Activated CD4-positive, alpha-beta T cell treated with anti-CD3 and anti-CD28 coated beads for 36 hours (primary cell): ENCODE measurements around the gene ARHGAP40. TPM values are rescaled to one million over a fixed set of nuclear protein-coding genes. Genes with fewer than 3 reads are reported as not detected.

Experiments used
- ATAC-seq: fragments of 200-7000 bp; cut with Tn5 transposase; one replicate; pipeline ENCODE4 v1.10.0; 2021; ENCODE audit warnings: mild to moderate bottlenecking, moderate library complexity
- CTCF ChIA-PET: fragments of 350-600 bp; sonication (Branson Sonifier 250); formaldehyde crosslinking; loops from one replicate; lab custom pipeline; 2021; ENCODE audit warnings: antibody characterized with exemption; lab: Charles Lee
- POLR2A ChIA-PET: fragments of 350-600 bp; sonication (Branson Sonifier 250); formaldehyde crosslinking; loops from one replicate; lab custom pipeline; 2021; ENCODE audit warnings: antibody characterized with exemption, inconsistent platforms; lab: Charles Lee
- DNase-seq: peaks from one replicate; pipeline ENCODE4 v3.0.0-alpha.2; 2020
- H3K27ac Mint-ChIP-seq: one replicate; pipeline ENCODE4 v1.8.0; 2021; ENCODE audit warnings: mixed read lengths
- H3K27me3 Mint-ChIP-seq: one replicate; pipeline ENCODE4 v1.8.0; 2021; ENCODE audit warnings: mixed read lengths
- H3K36me3 Mint-ChIP-seq: one replicate; pipeline ENCODE4 v1.8.0; 2021; ENCODE audit warnings: low read depth, mixed read lengths
- H3K4me1 Mint-ChIP-seq: one replicate; pipeline ENCODE4 v1.8.0; 2021; ENCODE audit warnings: mixed read lengths
- H3K4me3 Mint-ChIP-seq: one replicate; pipeline ENCODE4 v1.8.0; 2021; ENCODE audit warnings: mild to moderate bottlenecking, moderate library complexity, mixed read lengths
- H3K9me3 Mint-ChIP-seq: one replicate; pipeline ENCODE4 v1.8.0; 2021; ENCODE audit warnings: low read depth, mixed read lengths
- intact Hi-C, 2 experiments: fragments of 100-400 bp; cut with DNase I in 1 of 2; cut with micrococcal nuclease in 1 of 2; formaldehyde crosslinking; loops; one replicate each; pipeline versions ENCODE4 v1.14.2 to v1.15.1; 2022 to 2024; cut with DNase I, micrococcal nuclease
- total RNA-seq, 2 experiments: library from RNA; stranded (reverse); gene quantifications; one replicate each; pipeline ENCODE4 v1.2.3, GENCODE V29; 2021

The ARHGAP40 gene
- total RNA-seq, 2 experiments from 2014 or later, result not detected

- no peak for DNase-seq
- POLR2A ChIA-PET, result no interaction called here
- H3K9me3 Mint-ChIP-seq, result no peaks in the 10 kb centered on the region
- intact Hi-C loops, result no loop called here
- H3K27ac Mint-ChIP-seq, result no peak overlapping the region
- no peaks in the 10 kb centered on the region for H3K4me1 Mint-ChIP-seq
- peaks cover 33% of the 10 kb centered on the region for H3K27me3 Mint-ChIP-seq
- CTCF ChIA-PET, result interaction anchor here (0.8 kb wide), 1 partner anchor 9 kb away, joined by 3 read pairs; no protein-coding TSS in a partner anchor
- H3K4me3 Mint-ChIP-seq, result no peak overlapping the region
- no peaks in the 10 kb centered on the region for H3K36me3 Mint-ChIP-seq
- ATAC-seq, result no peak
These were observed 5.7 kb downstream of the ARHGAP40 start for GRCh38 chr20:38607351-38607750.

- ChIA-PET POLR2A (no interaction called here), CTCF (no interaction called here)
- H3K27ac Mint-ChIP-seq, result no peak overlapping the region
- intact Hi-C loops, result no loop called here
- no peaks in the 10 kb centered on the region for H3K36me3 Mint-ChIP-seq
- H3K27me3 Mint-ChIP-seq, result peaks cover 35% of the 10 kb centered on the region
- DNase-seq (no peak), ATAC-seq (no peak)
- no peak overlapping the region for H3K4me3 Mint-ChIP-seq
- H3K9me3 Mint-ChIP-seq, result no peaks in the 10 kb centered on the region
- no peaks in the 10 kb centered on the region for H3K4me1 Mint-ChIP-seq
These were observed 6.6 kb downstream of the ARHGAP40 start for GRCh38 chr20:38608188-38608587.

DNA sequence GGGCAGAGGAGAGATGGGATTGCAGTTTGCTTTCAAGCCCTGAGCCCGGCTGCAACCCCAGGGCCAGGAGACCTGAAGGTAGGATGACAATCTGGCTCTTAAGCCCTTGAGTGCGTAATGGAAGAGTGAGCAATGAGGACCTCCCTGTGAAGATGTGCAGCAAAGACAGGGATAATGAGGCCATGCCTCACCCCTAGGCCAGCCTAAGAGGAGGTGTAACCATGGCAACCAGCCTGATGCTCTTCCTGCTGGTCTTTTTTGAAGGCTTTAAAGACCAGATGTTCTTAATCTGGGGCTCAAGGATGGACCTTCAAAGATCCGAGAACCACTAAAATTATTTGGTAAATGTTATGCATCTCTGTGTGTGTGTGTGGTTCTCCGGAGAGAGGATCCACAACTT is 8.2 kb downstream of the ARHGAP40 start:
- H3K27me3 Mint-ChIP-seq, result peaks cover 28% of the 10 kb centered on the region
- ChIA-PET POLR2A (no interaction called here), CTCF (interaction anchor here (0.6 kb wide), 1 partner anchor 20 kb away, joined by 3 read pairs; no protein-coding TSS in a partner anchor)
- no peak for ATAC-seq
- no peaks in the 10 kb centered on the region for H3K36me3 Mint-ChIP-seq
- H3K9me3 Mint-ChIP-seq, result no peaks in the 10 kb centered on the region
- H3K4me1 Mint-ChIP-seq, result no peaks in the 10 kb centered on the region
- no peak overlapping the region for H3K27ac Mint-ChIP-seq
- intact Hi-C loops, result no loop called here
- no peak for DNase-seq
- H3K4me3 Mint-ChIP-seq, result no peak overlapping the region

- no peaks in the 10 kb centered on the region for H3K4me1 Mint-ChIP-seq
- POLR2A ChIA-PET, result no interaction called here
- intact Hi-C loops, result no loop called here
These were observed 8.9 kb downstream of the ARHGAP40 start for GRCh38 chr20:38610521-38610920.

GRCh38 chr20:38612751-38613515 is 11.3 kb downstream of the ARHGAP40 start:
- no peak overlapping the region for H3K4me3 Mint-ChIP-seq
- intact Hi-C loops, result no loop called here
- CTCF ChIA-PET, result interaction anchor here (1.2 kb wide), 1 partner anchor 10 kb away, joined by 5 read pairs; no protein-coding TSS in a partner anchor
- no peak overlapping the region for H3K27ac Mint-ChIP-seq
- POLR2A ChIA-PET, result no interaction called here
- H3K27me3 Mint-ChIP-seq, result peaks cover 18% of the 10 kb centered on the region
- H3K4me1 Mint-ChIP-seq, result no peaks in the 10 kb centered on the region
- H3K36me3 Mint-ChIP-seq, result no peaks in the 10 kb centered on the region
- no peaks in the 10 kb centered on the region for H3K9me3 Mint-ChIP-seq
- DNase-seq (no peak), ATAC-seq (no peak)

More at GRCh38 chr20:38610521-38610920, 8.9 kb downstream of the ARHGAP40 start:
- no peak overlapping the region for H3K4me3 Mint-ChIP-seq
- CTCF ChIA-PET, result interaction anchor here (0.6 kb wide), 1 partner anchor 21 kb away, joined by 3 read pairs; no protein-coding TSS in a partner anchor
- H3K36me3 Mint-ChIP-seq, result no peaks in the 10 kb centered on the region
- H3K27ac Mint-ChIP-seq, result no peak overlapping the region
- ATAC-seq (no peak), DNase-seq (no peak)
- H3K9me3 Mint-ChIP-seq, result no peaks in the 10 kb centered on the region
- peaks cover 26% of the 10 kb centered on the region for H3K27me3 Mint-ChIP-seq

DNA sequence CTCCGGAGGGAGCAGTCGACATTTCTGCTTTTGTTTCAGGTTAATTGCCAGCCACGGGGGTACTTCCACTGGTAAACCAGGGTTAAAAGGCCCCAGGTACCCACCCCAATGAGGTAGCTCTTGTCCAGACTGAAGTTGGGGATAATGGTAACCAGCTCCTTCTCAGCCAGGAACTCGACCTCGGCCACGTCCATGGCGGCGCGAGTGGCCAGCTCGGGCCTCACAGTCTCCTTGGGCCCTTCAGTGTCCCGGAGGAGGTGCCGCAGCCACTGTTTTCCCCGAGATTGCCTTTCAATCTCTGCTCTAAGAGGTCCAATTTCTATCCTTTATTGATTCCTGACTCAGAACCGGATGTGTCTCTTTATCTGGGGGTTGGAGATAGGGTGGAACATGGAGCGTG is 13.7 kb downstream of the ARHGAP40 start:
- ChIA-PET POLR2A (no interaction called here), CTCF (no interaction called here)
- Mint-ChIP-seq H3K27ac (no peak overlapping the region), H3K4me3 (no peak overlapping the region), H3K36me3 (no peaks in the 10 kb centered on the region), H3K27me3 (peaks cover 24% of the 10 kb centered on the region), H3K4me1 (no peaks in the 10 kb centered on the region), H3K9me3 (no peaks in the 10 kb centered on the region)
- no peak for ATAC-seq
- no peak for DNase-seq
- intact Hi-C loops, result no loop called here

DNA sequence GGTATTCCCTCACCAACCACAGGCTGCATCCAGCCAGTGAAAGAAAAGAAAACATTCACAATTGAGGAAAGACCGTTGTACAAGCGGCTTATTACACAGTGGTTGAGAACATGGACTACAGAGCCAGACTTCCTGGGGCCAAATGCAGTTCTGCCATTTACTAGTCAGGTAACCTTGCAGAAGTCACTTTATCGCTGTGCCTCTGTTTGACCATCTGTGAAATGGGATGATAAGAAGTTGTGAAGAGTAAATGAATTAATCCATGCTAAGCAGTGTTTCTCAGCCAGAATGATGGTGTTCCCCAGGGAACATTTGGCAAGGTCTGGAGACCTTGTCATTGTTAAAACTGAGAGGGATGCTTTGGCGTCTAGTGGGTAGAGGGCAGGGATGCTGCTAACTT is 14.8 kb downstream of the ARHGAP40 start:
- peaks cover 25% of the 10 kb centered on the region for H3K27me3 Mint-ChIP-seq
- no peak for DNase-seq
- intact Hi-C loops, result no loop called here
- H3K27ac Mint-ChIP-seq, result no peak overlapping the region
- H3K36me3 Mint-ChIP-seq, result no peaks in the 10 kb centered on the region
- no peak overlapping the region for H3K4me3 Mint-ChIP-seq
- no peak for ATAC-seq
- ChIA-PET POLR2A (interaction anchor here (0.5 kb wide), 1 partner anchor 22 kb away, joined by 3 read pairs; no protein-coding TSS in a partner anchor), CTCF (no interaction called here)
- no peaks in the 10 kb centered on the region for H3K9me3 Mint-ChIP-seq
- no peaks in the 10 kb centered on the region for H3K4me1 Mint-ChIP-seq

DNA sequence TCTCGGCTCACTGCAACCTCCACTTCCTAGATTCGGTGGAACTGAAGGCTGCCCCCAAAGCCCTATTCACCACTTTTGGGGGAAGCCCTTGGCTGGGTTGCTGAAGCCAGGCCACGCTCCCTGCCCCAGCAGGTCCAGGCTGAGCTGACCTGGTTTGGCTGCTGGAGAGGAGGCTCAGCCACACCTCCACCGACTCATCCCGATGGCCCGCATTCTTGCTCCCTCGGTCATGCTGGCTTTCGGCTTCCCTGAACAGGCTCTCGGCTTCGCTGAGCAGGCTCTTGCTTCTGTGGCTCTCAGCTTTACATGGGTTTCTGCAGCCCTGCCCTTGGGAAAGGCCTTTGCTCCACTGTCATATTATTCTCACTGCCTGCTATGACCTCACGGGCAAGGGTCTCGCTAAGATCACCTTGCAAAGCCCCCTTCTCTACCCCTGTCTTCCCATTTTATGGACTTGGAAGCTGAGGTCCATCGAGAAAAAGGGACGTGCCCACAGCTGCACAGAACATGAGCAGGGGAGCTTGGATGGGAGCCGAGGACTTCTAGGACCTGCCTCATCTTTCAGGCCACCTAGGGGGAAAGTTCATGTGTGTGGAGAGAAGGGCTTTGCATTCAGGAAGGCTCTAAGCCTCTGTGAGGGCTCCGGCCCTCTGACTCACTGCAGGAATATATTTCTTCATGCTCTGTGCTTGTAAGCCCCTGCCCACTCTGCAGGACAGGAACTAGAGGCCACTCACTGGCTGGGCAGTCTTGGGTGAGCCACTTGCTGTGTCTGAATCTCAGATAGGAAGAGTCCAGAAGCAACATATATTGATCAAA is 15.6 kb downstream of the ARHGAP40 start:
- Mint-ChIP-seq H3K36me3 (no peaks in the 10 kb centered on the region), H3K27ac (no peak overlapping the region), H3K9me3 (no peaks in the 10 kb centered on the region), H3K4me1 (no peaks in the 10 kb centered on the region), H3K4me3 (no peak overlapping the region), H3K27me3 (peaks cover 26% of the 10 kb centered on the region)
- ChIA-PET POLR2A (no interaction called here), CTCF (interaction anchor here (0.6 to 1.1 kb wide), 3 partner anchors 12 to 792 kb away, joined by 3 read pairs; no protein-coding TSS in a partner anchor)
- DNase-seq (no peak), ATAC-seq (no peak)
- intact Hi-C loops, result no loop called here

GRCh38 chr20:38617830-38618196 is 16.2 kb downstream of the ARHGAP40 start:
- ATAC-seq, result no peak
- H3K27ac Mint-ChIP-seq, result no peak overlapping the region
- CTCF ChIA-PET, result interaction anchor here (0.6 to 1.1 kb wide), 2 partner anchors 12 to 650 kb away, joined by 3 read pairs; no protein-coding TSS in a partner anchor
- no peak overlapping the region for H3K4me3 Mint-ChIP-seq
- H3K36me3 Mint-ChIP-seq, result no peaks in the 10 kb centered on the region
- H3K4me1 Mint-ChIP-seq, result no peaks in the 10 kb centered on the region
- peaks cover 24% of the 10 kb centered on the region for H3K27me3 Mint-ChIP-seq
- intact Hi-C loops, result no loop called here
- POLR2A ChIA-PET, result no interaction called here
- DNase-seq, result no peak
- no peaks in the 10 kb centered on the region for H3K9me3 Mint-ChIP-seq

DNA sequence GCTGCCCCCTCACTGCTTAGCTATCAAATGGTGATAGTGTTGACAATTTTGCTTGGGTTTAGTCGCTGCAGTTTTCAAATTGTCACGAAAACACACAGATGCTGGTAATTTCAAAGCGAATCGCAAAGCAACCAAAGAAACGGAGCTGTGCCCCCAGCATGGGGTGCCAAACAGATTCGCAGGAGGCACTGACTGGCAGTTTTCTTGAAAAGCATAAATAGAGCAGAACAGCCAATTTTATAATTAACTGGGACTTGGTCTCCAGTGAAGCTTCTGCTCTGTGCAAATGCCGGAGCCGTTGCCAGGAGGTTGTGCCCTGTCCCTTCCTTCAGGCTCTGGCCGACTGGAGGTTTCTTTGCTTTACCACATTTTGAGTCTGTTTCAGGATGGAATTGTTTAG is 18.8 kb downstream of the ARHGAP40 start:
- Mint-ChIP-seq H3K27ac (no peak overlapping the region), H3K4me1 (no peaks in the 10 kb centered on the region), H3K27me3 (peaks cover 21% of the 10 kb centered on the region), H3K4me3 (no peak overlapping the region), H3K9me3 (no peaks in the 10 kb centered on the region), H3K36me3 (no peaks in the 10 kb centered on the region)
- no peak for ATAC-seq
- no peak for DNase-seq
- intact Hi-C loops, result no loop called here
- CTCF ChIA-PET, result interaction anchor here (1.3 kb wide), 1 partner anchor 13 kb away, joined by 4 read pairs; no protein-coding TSS in a partner anchor
- POLR2A ChIA-PET, result no interaction called here

DNA sequence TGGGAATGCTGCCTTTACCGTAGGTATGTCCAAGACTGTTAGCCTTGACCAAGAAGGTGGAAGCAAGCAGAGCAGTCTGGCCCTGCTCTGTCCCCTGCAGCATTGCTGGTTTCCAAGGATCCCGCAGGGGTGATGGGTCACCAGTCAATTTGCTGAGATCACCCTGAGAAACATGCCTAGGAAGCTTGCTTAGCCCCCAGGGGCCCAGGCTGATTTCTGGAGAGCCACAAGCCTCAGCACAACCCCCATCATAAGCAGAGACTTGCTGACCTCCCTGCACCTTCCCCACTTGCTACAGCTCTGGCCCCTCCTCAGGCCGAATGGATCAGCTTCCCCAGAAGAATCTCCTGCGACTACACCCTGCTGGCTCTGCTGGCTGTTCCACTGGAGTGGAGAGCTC is 21.5 kb downstream of the ARHGAP40 start:
- ChIA-PET POLR2A (no interaction called here), CTCF (interaction anchor here (2.5 kb wide), 1 partner anchor 11 kb away, joined by 10 read pairs; no protein-coding TSS in a partner anchor)
- ATAC-seq (no peak), DNase-seq (no peak)
- H3K9me3 Mint-ChIP-seq, result no peaks in the 10 kb centered on the region
- no peak overlapping the region for H3K27ac Mint-ChIP-seq
- no peaks in the 10 kb centered on the region for H3K36me3 Mint-ChIP-seq
- intact Hi-C loops, result no loop called here
- peaks cover 16% of the 10 kb centered on the region for H3K27me3 Mint-ChIP-seq
- no peak overlapping the region for H3K4me3 Mint-ChIP-seq
- no peaks in the 10 kb centered on the region for H3K4me1 Mint-ChIP-seq
